H1 (cell line): ENCODE results near the gene CDH12.

Source experiments
- BRCA1 ChIP-seq: IDR thresholded peaks from 2 replicates; pipeline ENCODE4 v1.6.1; 2012; ENCODE audit warnings: low read depth, low read length, improper control_type of control experiment
- CBX5 ChIP-seq: fragments of 300-800, 300-1000 bp; sonication (generic); IDR thresholded peaks from 2 replicates; pipeline ENCODE4 v1.7.1; 2016; ENCODE audit warnings: antibody characterized with exemption, low read length, low read depth
- CEBPB ChIP-seq: IDR thresholded peaks from 2 replicates; pipeline ENCODE4 v1.6.1; 2012; ENCODE audit warnings: low read depth, low read length
- EZH2 ChIP-seq: fragments of 200-600 bp; sonication (generic); IDR thresholded peaks from 2 replicates; pipeline ENCODE4 v1.7.1; 2012; ENCODE audit warnings: low read depth, mild to moderate bottlenecking, moderate library complexity, low read length, inconsistent platforms; ENCODE audit not compliant: severe bottlenecking
- GABPA ChIP-seq: IDR thresholded peaks from 2 replicates; pipeline ENCODE4 v1.6.1; 2011; ENCODE audit warnings: mild to moderate bottlenecking, low read length, moderate library complexity, borderline replicate concordance; ENCODE audit not compliant: insufficient read depth
- GTF2F1 ChIP-seq: IDR thresholded peaks from 2 replicates; pipeline ENCODE4 v1.6.1; 2012; ENCODE audit warnings: low read depth, low read length, improper control_type of control experiment, borderline replicate concordance
- POLR2A ChIP-seq, 2 experiments: IDR thresholded peaks; 1 replicate in 1 of 2; 2 replicates in 1 of 2; pipeline ENCODE4 v1.6.1; 2011; ENCODE audit warnings: low read depth in 2 of 2, low read length in 2 of 2, mild to moderate bottlenecking in 2 of 2; ENCODE audit errors: control extremely low read depth in 1 of 2
- RFX5 ChIP-seq: IDR thresholded peaks from 2 replicates; pipeline ENCODE4 v1.6.1; 2011; ENCODE audit warnings: low read depth, low read length, improper control_type of control experiment, borderline replicate concordance
- TCF12 ChIP-seq: IDR thresholded peaks from 2 replicates; pipeline ENCODE4 v1.6.1; 2011; ENCODE audit warnings: low read depth, mild to moderate bottlenecking, low read length
- ZNF274 ChIP-seq: IDR thresholded peaks from 2 replicates; pipeline ENCODE4 v1.7.0; 2012; ENCODE audit warnings: low read length, borderline replicate concordance; ENCODE audit errors: extremely low read depth
- TF ChIP-seq, protein P1 (sequence below), 3 experiments: IDR thresholded peaks; 1 replicate in 2 of 3; 2 replicates in 1 of 3; pipeline versions ENCODE4 v1.5.1 to v1.6.1; 2011; ENCODE audit warnings: low read length in 3 of 3, mild to moderate bottlenecking in 3 of 3, inconsistent platforms in 2 of 3, low read depth in 1 of 3, moderate library complexity in 1 of 3; ENCODE audit not compliant: insufficient read depth in 1 of 3; ENCODE audit errors: control extremely low read depth in 1 of 3
- TF ChIP-seq, protein P2 (sequence below): IDR thresholded peaks from 2 replicates; pipeline ENCODE4 v1.6.1; 2011; ENCODE audit warnings: low read depth, mild to moderate bottlenecking, low read length; ENCODE audit not compliant: insufficient read depth

DNA sequence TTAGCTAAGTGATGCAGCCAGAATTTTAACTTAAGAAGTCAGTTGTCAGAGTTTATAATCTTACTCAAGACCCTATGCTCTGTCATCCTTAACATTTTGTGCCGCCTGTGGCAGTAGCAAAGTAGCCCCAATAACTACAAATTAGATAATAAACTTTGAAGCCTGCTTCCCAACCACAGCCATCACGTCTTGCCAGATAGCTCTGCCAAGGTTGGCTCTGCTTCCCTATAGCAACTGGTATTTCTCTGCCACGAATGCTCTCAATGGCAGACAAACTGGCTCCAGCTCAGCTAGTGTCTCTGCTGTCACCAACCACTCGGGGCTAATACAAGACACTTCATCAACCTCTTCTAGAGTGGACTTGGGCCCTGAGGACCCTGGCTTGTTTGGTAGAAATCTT, 576.1 kb downstream of the CDH12 start:
- TF ChIP-seq BRCA1 (no peak), CBX5 (no peak), TCF12 (no peak), EZH2 (no peak), ZNF274 (no peak), POLR2A (IDR thresholded peaks at IDR 0.05; ENCODE audit: control extremely low read depth in 1 of 2, low read depth in 2 of 2, low read length in 2 of 2) (no peak), CEBPB (no peak), GTF2F1 (no peak), RFX5 (no peak), GABPA (no peak)
- TF ChIP-seq, protein P1, sequence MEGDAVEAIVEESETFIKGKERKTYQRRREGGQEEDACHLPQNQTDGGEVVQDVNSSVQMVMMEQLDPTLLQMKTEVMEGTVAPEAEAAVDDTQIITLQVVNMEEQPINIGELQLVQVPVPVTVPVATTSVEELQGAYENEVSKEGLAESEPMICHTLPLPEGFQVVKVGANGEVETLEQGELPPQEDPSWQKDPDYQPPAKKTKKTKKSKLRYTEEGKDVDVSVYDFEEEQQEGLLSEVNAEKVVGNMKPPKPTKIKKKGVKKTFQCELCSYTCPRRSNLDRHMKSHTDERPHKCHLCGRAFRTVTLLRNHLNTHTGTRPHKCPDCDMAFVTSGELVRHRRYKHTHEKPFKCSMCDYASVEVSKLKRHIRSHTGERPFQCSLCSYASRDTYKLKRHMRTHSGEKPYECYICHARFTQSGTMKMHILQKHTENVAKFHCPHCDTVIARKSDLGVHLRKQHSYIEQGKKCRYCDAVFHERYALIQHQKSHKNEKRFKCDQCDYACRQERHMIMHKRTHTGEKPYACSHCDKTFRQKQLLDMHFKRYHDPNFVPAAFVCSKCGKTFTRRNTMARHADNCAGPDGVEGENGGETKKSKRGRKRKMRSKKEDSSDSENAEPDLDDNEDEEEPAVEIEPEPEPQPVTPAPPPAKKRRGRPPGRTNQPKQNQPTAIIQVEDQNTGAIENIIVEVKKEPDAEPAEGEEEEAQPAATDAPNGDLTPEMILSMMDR (IDR thresholded peaks at IDR 0.05; ENCODE audit: control extremely low read depth in 1 of 3, insufficient read depth in 1 of 3, low read depth in 1 of 3, low read length in 3 of 3) = no peak
- TF ChIP-seq, protein P2, sequence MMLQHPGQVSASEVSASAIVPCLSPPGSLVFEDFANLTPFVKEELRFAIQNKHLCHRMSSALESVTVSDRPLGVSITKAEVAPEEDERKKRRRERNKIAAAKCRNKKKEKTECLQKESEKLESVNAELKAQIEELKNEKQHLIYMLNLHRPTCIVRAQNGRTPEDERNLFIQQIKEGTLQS = no peak
